SK-N-SH (cell line): ENCODE results near the gene ATG2B. TPM values are rescaled to one million over a fixed set of nuclear protein-coding genes. Genes with fewer than 3 reads are reported as not detected.

Source experiments
- FOXJ3 ChIP-seq: sonication (generic); formaldehyde crosslinking; IDR thresholded peaks from 2 replicates; pipeline ENCODE4 v1.5.1; 2020; ENCODE audit warnings: mild to moderate bottlenecking, missing genetic modification reagents
- FOXM1 ChIP-seq: IDR thresholded peaks from 2 replicates; pipeline ENCODE4 v1.4.0; 2012; ENCODE audit warnings: low read depth, mild to moderate bottlenecking
- GABPA ChIP-seq: IDR thresholded peaks from 2 replicates; pipeline ENCODE4 v1.4.0; 2012; ENCODE audit warnings: low read depth, mild to moderate bottlenecking
- GATA2 ChIP-seq: sonication (generic); formaldehyde crosslinking; IDR thresholded peaks from 2 replicates; pipeline ENCODE4 v1.5.0; 2020; ENCODE audit warnings: mild to moderate bottlenecking, missing genetic modification reagents
- IRF3 ChIP-seq: fragments of 150-350 bp; IDR thresholded peaks from 2 replicates; pipeline ENCODE4 v1.6.1; 2016; ENCODE audit warnings: mild to moderate bottlenecking, low read depth, low read length
- JUND ChIP-seq: IDR thresholded peaks from 2 replicates; pipeline ENCODE4 v1.4.0; 2012
- MAX ChIP-seq: IDR thresholded peaks from 2 replicates; pipeline ENCODE4 v1.4.0; 2012; ENCODE audit warnings: low read depth
- MEF2A ChIP-seq: IDR thresholded peaks from 2 replicates; pipeline ENCODE4 v1.4.0; 2012; ENCODE audit warnings: low read depth, borderline replicate concordance
- MXI1 ChIP-seq: IDR thresholded peaks from 2 replicates; pipeline ENCODE4 v1.6.1; 2012; ENCODE audit warnings: mild to moderate bottlenecking, low read depth, low read length, improper control_type of control experiment
- NFIC ChIP-seq: IDR thresholded peaks from 2 replicates; pipeline ENCODE4 v1.4.0; 2012; ENCODE audit warnings: borderline replicate concordance
- NRF1 ChIP-seq: IDR thresholded peaks from 2 replicates; pipeline ENCODE4 v1.6.1; 2012; ENCODE audit warnings: low read depth, mild to moderate bottlenecking, low read length
- POLR2AphosphoS5 ChIP-seq: IDR thresholded peaks from 2 replicates; pipeline ENCODE4 v1.6.1; 2012; ENCODE audit warnings: low read depth, low read length
- RAD21 ChIP-seq: IDR thresholded peaks from 2 replicates; pipeline ENCODE4 v1.6.1; 2012; ENCODE audit warnings: mild to moderate bottlenecking, low read length
- RCOR1 ChIP-seq: fragments of 150-350 bp; IDR thresholded peaks from 2 replicates; pipeline ENCODE4 v1.6.1; 2017; ENCODE audit warnings: antibody characterized with exemption, low read length
- RFX5 ChIP-seq: IDR thresholded peaks from 2 replicates; pipeline ENCODE4 v1.6.1; 2012; ENCODE audit warnings: mild to moderate bottlenecking, improper control_type of control experiment, low read length
- RXRA ChIP-seq: IDR thresholded peaks from 2 replicates; pipeline ENCODE4 v1.4.0; 2012; ENCODE audit warnings: low read depth, mild to moderate bottlenecking, borderline replicate concordance
- TAF1 ChIP-seq: IDR thresholded peaks from 2 replicates; pipeline ENCODE4 v1.6.1; 2012; ENCODE audit warnings: low read depth, mild to moderate bottlenecking, low read length, moderate library complexity, borderline replicate concordance
- USF1 ChIP-seq: IDR thresholded peaks from 2 replicates; pipeline ENCODE4 v1.4.0; 2012; ENCODE audit warnings: low read depth, borderline replicate concordance
- ZBTB33 ChIP-seq: IDR thresholded peaks from 2 replicates; pipeline ENCODE4 v1.4.0; 2012; ENCODE audit warnings: low read depth, borderline replicate concordance
- polyA plus RNA-seq, 3 experiments: library from polyadenylated mRNA; depleted of rRNA; stranded (reverse); fragments of >200 nt; gene quantifications; 2 replicates each; pipeline ENCODE4 v1.2.3, GENCODE V29; 2012

Gene ATG2B
- polyA plus RNA-seq, 1 of the 3 experiments (the other 2 are of a cell fraction) = 5.8 TPM

GRCh38 chr14:96268431-96269358 lies 94.4 kb downstream of the ATG2B start (continued):
- TF ChIP-seq ZBTB33 (0 out of 2 replicates have a peak, but pooled peaks have one; percentile 73), RFX5 (no peak), NRF1 (no peak), GATA2 (CRISPR knock-in tag) (no peak), MXI1 (no peak), RAD21 (no peak), POLR2AphosphoS5 (peak; percentile 67), IRF3 (no peak), FOXJ3 (CRISPR knock-in tag) (no peak), RXRA (peak; percentile 85; the same call in 1 of the 2 replicates), GABPA (no peak), USF1 (no peak), JUND (peak; percentile 88), FOXM1 (peak; percentile 86; the same call in 1 of the 2 replicates), NFIC (peak; percentile 80), MAX (peak; percentile 61), RCOR1 (no peak), MEF2A (0 out of 2 replicates have a peak, but pooled peaks have one; percentile 6), TAF1 (peak; percentile 33; the same call in 1 of the 2 replicates)
- TF ChIP-seq, all 33 proteins: peak for 16
